GM10248 (cell line): ENCODE measurements around the gene GHR.

Source experiments
- CTCF ChIA-PET: fragments of 300-600 bp; sonication (Branson Sonifier 250); formaldehyde crosslinking; extraction: SDS; loops from one replicate; lab custom pipeline; 2021; ENCODE audit warnings: antibody characterized with exemption; lab: Yijun Ruan, JAX
- POLR2A ChIA-PET: fragments of 350-650 bp; sonication (Branson Sonifier 250); formaldehyde crosslinking; extraction: SDS; loops from one replicate; lab custom pipeline; 2020; ENCODE audit warnings: antibody characterized with exemption; lab: Yijun Ruan, JAX
- DNase-seq: peaks from one replicate; pipeline ENCODE4 v3.0.0; 2012; ENCODE audit errors: extremely low spot score
- CTCF ChIP-seq: IDR thresholded peaks from 2 replicates; pipeline ENCODE4 v1.5.1; 2012; ENCODE audit warnings: mild to moderate bottlenecking, low read depth; ENCODE audit errors: extremely low read depth, missing control alignments, control extremely low read depth

The GHR gene

GRCh38 chr5:42483472-42484154 is 60.4 kb downstream of the GHR start:
- POLR2A ChIA-PET, result no interaction called here
- peak; percentile 26 for DNase-seq
- CTCF ChIA-PET, result interaction anchor here (3.5 kb wide), 1 partner anchor 11 kb away, joined by 13 read pairs; no protein-coding TSS in a partner anchor
- no peak for TF ChIP-seq CTCF

GRCh38 chr5:42487077-42487476 is 63.8 kb downstream of the GHR start:
- TF ChIP-seq CTCF, result no peak
- POLR2A ChIA-PET, result no interaction called here
- CTCF ChIA-PET, result no interaction called here
- DNase-seq, result no peak

- POLR2A ChIA-PET, result no interaction called here
- no peak for TF ChIP-seq CTCF
- no peak for DNase-seq
- CTCF ChIA-PET, result no interaction called here
These were observed 64.6 kb downstream of the GHR start for GRCh38 chr5:42487821-42488220.

GRCh38 chr5:42490831-42491230 is 67.6 kb downstream of the GHR start:
- POLR2A ChIA-PET, result no interaction called here
- no peak for DNase-seq
- CTCF ChIA-PET, result no interaction called here
- TF ChIP-seq CTCF, result no peak

- POLR2A ChIA-PET, result no interaction called here
- TF ChIP-seq CTCF, result no peak
- no peak for DNase-seq
- CTCF ChIA-PET, result no interaction called here
These were observed 68.5 kb downstream of the GHR start for GRCh38 chr5:42491699-42492098.

- ChIA-PET POLR2A (no interaction called here), CTCF (interaction anchor here (1.7 kb wide), 1 partner anchor 25 kb away, joined by 3 read pairs; no protein-coding TSS in a partner anchor)
- TF ChIP-seq CTCF, result no peak
- no peak for DNase-seq
These were observed 69.7 kb downstream of the GHR start for GRCh38 chr5:42492974-42493373.
